GM19023 (cell line): Measurements from ENCODE around the gene CALR3.
"Not testable (repeated sequence)": the region's sequence is repeated elsewhere in the genome, so short reads cannot be mapped to it uniquely, and the experiment has no call there.

Source experiments
- ATAC-seq: cut with Tn5 transposase; IDR thresholded peaks from one replicate; pipeline ENCODE4 v1.9.1; 2021; ENCODE audit warnings: mild to moderate bottlenecking, moderate library complexity; ENCODE audit not compliant: unreplicated experiment

Gene CALR3

DNA sequence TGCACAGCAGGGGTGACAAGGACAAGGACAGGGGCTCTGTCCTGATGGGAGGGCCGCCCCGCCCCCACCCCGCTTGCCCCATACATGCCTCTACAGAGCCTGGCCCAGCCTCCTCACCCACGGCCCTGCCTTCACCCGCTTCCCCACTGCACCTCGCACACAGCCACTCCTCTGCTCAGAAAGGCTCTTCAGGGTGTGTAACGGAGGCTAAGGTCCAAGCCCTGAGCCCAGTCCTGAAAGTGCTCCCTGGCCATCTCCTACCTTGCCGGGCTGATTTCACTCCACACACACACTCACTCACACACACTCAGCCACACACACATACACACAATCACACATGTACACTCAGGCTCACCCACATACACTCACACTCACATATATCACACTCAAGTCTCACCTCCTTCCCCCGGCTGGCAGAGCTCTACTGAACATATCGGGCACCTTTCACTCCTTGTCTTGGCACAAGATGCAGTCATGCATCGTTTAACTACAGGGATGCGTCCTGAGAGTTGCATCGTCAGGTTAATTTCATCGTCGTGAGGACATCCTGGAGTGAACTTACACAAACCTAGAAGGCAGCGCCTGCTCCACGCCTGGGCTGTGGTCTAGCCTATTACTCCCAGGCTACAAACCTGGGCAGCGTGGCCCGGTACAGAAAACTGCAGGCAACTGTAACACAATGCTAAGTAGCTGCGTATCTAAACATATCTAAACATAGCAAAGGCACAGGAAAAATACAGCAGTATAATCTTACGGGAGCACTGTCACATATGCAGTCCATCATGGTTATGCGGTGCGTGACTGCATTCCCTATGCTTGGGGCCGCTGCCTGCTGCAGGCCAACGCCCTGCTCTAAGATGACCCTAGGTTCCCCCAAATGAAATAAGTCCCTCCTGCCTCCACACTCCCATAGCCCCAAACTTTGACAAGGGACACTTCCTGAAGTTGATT, 37.3 kb downstream of the CALR3 start:
- no peak for ATAC-seq

DNA sequence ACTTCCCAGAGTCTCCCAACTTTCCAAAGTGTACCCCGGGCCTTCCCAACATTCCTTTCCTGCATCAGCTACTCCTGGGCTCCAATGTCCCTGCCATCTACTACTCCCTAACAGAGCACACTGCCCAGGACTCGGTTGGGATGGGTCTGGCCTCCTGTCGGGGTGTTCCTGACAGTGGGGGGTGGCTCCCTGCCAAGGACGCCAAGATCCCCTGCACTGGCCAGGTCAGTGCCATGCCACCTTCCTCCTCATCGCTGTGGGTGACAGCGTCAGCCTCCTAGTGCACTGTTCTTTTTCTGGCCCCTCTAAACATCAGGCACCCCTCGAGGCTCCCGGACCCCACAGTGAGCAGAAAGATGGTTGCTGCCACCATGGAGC, 38.0 kb downstream of the CALR3 start:
- ATAC-seq, result no peak

DNA sequence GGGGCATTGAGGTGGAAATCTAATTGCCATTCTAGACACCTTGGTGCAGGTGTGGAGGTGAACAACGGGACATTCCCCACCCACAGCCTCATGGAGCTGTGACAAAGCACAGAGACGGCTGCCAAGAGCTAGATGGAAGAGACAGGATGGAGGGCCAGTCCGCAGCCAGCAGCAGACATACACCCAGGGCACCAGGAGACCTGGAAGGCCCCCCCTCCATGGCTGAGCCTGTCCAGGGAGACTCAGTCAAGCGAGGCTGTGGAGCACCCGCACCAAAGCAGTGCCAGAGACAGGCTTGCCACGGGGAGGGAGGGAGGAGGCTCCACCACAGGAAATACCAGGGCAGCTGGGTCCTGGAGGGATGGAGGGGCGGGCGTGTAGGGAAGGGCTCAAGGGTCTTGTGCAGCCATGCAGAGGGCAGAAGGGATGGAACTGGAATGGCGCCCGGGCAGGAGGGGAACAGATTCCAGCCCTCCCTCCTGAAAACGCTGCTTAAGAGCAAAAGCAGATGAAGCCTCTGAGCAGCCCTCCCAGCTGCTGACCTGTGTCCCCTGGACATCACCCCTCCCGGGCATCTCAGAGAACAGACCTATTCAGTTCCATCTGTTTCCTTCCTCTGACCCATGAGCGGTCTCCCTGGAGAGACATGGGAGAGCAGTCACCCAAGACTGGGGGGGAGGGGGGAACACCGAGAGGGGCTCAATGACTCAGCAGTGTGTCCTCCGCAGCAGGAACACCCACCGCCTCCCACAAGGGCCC, 38.6 kb downstream of the CALR3 start:
- no peak for ATAC-seq

- ATAC-seq, result no peak
These were observed 39.2 kb downstream of the CALR3 start for GRCh38 chr19:16456652-16457194.

DNA sequence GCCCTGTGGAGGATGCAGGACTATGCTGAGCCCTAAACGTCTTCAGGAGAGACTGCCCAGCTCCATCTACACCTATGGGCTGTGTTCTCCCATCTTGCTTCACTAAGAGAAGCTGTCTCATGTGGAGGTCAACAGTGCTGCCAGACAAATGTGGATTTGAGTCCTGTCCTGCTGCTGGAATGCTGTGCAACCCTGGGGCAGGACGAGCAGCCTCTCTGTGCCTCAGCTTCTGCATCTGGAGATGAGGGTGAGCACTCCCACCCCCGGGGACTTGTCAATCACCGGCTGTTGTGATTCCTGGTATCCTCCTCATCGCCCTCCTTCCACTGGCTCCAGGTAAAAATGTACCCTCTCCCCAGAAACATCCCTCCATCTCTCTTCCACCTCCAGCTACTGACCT, 40.5 kb downstream of the CALR3 start:
- no peak for ATAC-seq

GRCh38 chr19:16454351-16454918, 41.5 kb downstream of the CALR3 start:
- no peak for ATAC-seq

- no peak for ATAC-seq
These were observed 43.6 kb downstream of the CALR3 start for GRCh38 chr19:16452325-16452724.

DNA sequence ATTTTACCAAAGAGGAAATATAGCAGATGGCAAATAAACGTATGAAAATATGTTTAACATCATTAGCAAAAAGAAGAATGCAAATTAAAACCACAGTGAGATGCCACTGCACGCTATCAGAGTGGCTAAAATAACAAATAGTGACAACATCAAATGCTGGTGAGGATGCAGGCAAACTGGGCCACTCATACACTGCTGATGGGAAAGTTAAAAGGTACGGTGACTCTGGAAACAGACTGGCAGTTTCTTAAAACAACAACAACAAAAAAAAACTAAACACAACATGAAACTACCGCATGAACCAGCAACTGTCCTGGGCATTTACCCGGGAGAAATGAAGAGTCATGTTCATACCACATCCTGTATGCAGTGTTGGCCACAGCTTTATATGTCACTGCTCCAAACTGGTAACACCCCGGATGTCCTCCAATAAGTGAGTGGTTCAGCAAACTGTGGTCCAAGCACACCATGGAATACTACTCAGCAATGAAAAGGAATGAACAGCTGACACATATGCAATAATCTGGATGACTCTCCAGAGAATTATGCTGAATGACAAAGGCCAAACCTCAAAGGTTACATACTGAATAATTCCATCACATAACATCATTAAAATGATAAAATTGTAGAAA, 46.5 kb downstream of the CALR3 start:
- ATAC-seq, result peak; percentile 56

GRCh38 chr19:16448872-16449271, 47.1 kb downstream of the CALR3 start:
- not testable (repeated sequence) for ATAC-seq

- ATAC-seq, result no peak
These were observed 49.1 kb downstream of the CALR3 start for GRCh38 chr19:16446724-16447368.

DNA sequence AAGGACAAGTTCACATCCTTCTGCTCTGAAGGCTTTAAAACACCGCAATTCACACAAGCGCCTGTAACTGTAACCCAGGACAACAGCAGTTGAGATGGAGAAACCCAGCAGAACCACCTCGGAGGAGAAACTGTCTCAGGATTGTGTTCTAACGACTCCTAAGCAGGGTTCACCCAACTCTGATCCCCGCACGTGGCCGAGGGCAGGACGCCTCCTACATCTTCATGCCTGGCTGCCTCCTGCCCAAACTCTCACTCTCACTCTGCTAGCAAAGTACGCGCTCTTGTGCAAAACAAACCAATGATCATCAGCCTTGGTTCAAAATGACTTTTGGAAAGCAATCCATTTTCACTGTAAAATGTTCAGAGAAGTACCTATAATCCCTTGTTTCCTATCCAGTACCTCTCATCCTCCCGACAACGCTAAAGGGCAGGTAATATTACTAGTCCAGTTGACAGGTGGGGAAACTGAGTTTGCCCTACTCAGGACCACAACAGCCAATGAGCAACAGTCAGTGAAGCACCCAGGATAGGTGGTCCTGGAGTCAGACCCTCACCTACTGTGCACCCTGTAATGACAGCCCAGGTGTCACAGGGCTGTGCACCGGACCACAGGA, 49.8 kb downstream of the CALR3 start:
- peak; percentile 34 for ATAC-seq

DNA sequence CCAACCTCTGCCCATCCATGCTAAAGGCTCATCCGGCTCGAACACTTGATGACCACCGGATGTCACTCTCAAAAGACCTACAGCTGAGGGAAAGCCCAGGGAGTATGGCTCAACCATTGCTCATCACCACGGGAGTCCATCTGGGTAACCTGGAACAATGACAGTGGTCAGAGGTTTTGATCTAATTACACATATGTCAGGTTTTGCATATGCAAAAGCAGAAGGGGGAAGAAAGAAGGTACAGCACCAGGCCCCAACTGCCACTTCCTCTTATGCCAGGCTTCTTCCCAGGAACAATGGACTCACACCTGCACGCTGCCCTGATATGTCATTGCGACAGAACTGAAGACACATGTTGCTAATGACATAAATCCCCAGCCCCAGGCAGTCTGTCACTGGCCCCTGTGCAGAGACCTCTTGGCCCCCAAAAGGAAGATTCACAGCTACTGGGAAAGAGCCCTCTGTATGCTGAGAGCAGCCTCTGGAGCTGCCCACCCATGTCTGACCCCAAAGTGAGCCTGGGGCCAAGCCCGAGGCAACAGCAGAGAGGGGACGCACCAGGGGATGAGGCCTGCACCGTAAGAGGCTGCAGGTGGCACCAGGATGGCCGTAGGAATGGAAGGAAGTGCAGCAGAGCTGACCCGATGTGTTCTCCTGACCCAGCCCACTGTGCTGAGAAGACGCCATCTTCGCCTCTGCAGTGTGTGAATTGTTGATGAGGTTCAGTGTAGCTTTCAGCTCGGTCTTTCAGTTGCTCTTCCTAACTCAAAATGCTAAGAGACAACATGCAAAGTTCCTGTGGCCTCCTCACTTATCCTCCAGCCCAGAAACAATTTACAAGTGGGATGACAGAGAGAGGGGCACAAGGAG, 50.5 kb downstream of the CALR3 start:
- ATAC-seq, result peak; percentile 30

- ATAC-seq, result no peak
These were observed 51.7 kb downstream of the CALR3 start for GRCh38 chr19:16444269-16444600.

DNA sequence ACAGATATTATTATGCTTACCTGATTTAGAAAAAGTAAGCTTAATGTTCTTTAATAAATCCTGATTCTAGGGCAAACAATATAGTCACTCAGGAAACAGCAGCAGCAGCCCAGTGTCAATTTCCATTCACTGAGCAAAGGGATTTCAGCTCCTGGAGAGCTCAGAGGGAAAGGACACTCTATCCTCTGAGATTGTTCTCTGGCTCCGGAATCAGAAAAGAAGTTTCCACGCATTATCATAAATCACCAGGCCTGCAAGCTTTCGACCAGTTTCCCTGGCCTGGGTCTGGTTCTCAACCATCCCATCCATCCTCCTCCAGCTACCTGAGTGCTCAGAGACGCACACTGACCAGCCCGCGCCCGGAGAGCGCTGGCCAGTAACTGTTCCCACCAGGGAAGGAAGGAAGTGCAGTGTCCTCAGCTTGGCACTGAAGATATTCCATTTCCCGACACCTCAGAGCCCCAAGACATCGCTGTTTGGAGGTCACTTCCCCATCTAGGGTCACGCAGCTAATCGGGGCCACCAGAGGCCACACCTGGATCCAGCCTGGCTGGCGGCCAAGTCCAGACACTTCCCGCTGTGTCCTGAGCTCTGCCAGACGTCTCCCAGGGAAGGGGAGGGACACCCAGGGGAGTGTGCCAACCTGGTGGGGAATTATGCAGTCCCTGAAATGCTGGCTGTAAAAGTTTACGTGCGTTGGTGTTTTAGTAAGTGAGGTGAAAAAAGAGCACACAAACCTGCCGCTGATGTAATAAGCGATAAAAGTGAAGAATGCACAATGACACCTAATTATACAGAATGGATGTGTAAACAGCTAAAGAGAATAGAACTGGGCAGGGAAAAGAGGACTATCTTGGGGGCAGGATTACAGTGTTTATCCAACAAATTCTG, 53.3 kb downstream of the CALR3 start:
- no peak for ATAC-seq

DNA sequence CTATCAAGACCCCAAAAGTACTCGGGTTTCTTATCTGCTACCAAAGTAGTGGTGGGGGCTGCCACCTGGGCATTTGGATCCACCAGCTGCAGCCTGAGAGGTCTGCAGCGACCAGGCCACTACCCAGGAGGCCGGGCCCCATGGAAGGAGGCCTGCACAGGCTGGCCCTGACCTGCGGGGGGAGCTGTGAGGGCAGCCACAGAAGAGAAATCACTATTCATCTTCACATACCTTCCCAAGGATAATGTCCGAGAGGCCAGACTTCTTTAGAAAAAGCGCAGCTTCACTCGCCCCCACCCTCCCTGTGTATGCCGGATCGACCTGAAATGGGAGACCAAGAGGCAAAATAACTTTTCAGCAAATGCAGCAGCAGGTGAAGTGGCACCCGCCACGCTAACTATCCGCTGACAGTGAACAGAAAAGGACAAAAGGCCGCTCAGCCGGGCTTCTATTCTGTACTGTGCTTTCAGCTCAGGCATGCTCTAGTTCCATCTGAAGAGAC, 54.3 kb downstream of the CALR3 start:
- no peak for ATAC-seq

GRCh38 chr19:16436780-16437332, 59.1 kb downstream of the CALR3 start:
- ATAC-seq, result no peak

DNA sequence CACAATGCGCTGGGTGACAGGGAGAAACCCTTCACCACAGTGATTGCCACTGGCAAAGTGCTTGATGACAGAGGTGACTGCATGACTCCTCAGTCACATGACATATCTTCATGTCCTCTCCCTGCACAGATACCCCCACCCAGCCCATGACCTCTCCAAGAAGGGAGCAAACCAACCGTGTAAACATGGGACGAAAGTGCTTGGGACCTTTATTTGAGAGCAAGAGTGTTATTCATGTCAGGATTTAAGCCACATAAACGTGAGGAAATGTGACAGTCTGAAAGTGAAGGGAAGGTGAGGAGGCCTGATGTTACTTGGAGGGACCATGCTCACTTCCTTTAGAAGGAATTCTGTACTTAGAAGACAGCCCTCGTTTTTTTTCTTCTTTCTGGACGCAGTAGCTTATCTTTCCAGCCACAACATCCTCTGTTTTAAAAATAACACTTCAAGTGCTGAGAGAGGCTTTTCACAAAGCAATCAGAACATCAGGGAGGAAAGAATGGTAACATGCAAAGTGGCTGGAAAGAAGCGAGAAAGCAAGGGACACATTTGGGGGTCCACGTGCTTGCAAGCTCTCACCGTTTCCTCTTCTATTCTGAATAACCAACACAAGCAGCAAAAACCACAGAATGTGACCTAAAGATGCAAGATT, 59.8 kb downstream of the CALR3 start:
- ATAC-seq, result no peak
